GM19239 (cell line): ENCODE results near the gene HSPA1A.

Experiments used
- DNase-seq: peaks from one replicate; pipeline ENCODE4 v3.0.0; 2011; ENCODE audit warnings: low spot score; ENCODE audit not compliant: insufficient read length
- FAIRE-seq: peaks from 2 replicates; lab custom pipeline; 2011; peaks lifted over from hg19 to GRCh38; lab: Jason Lieb, UNC

Gene HSPA1A

DNA sequence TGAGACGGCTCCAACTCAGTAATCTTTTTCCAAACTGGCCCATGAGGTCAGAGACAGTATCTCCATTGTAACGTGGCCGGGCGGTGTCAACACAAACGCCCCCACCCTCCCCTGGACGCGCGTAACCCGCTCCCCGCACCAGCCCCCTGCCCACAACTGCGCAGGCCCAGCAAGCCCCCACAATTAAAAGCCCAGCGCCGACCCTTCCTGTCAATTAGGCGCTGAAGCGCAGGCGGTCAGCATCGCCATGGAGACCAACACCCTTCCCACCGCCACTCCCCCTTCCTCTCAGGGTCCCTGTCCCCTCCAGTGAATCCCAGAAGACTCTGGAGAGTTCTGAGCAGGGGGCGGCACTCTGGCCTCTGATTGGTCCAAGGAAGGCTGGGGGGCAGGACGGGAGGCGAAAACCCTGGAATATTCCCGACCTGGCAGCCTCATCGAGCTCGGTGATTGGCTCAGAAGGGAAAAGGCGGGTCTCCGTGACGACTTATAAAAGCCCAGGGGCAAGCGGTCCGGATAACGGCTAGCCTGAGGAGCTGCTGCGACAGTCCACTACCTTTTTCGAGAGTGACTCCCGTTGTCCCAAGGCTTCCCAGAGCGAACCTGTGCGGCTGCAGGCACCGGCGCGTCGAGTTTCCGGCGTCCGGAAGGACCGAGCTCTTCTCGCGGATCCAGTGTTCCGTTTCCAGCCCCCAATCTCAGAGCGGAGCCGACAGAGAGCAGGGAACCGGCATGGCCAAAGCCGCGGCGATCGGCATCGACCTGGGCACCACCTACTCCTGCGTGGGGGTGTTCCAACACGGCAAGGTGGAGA, at the start of gene HSPA1A, which contains the start of gene HSPA1L:
Gene HSPA1A, plus strand, starts transcription at position 519 of the 814 bp plus-strand sequence. Its CDS starts 214 bp downstream, at position 733.
Gene HSPA1L, minus strand, starts transcription at position 259 of the 814 bp plus-strand sequence. CDS start 3,311 bp downstream, outside the sequence.
- FAIRE-seq, result peak; percentile 55
- DNase-seq, result no peak

DNA sequence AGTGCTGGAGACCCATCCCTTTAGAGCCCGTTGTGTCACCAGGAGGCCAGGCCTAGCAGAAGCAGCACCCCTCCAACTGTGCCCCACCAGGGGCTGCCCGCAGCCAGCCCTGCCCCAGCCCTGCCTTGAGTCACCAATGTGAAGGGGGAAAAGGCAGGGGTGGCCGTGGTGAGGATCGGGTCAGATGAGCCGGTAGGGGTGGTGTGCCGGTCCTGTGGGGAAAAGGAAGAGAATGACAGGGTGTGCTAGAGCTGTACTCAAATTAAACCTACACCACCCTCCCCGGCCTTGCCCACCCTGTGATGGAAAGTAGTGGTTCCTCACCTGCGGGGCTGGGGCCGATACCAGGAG, 49.8 kb upstream of the HSPA1A start:
- FAIRE-seq, result no peak
- DNase-seq, result no peak

DNA sequence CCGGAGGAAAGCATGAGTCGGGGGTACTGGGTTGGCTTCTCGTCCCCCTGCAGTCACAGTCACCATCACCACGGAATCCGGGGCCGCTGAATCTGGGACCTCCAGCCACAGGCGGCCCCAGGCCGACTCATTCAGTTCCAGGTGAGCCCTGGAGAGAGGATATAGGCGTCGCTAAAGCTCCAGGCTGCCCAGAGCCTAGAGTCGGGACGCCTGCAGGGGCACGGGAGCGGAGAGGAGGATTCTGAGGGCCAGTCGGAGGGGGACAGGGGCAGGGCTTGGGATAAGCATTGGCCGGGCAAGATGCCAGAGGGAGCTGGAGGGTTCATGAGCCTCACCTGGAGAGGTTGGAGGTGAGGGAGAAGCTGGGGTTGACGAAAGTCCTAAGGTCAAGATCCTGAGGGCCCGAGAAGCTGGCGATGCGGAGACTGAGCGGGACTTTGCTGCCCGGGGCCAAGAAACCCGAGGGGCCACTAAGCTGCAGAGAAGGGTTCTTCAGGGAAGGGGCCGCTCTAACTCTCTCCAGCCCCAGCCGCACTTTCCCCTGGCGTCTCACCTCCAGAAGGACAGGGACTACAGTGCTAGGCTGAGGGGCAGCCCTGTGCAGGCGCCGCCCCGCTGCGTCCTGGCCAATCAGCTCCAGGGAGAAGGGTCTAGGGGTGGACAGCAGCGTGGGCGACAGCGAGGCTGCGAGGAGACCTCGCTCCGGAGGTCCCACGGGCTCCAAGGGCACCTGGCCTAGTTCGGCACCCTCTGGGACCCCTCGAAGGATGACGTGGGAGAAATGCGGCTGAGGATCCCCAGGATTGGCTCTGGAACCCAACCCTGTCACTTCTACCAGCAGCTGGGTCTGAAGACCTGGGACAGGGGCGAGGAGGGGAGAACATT, 49.2 kb upstream of the HSPA1A start:
- no peak for DNase-seq
- no peak for FAIRE-seq

DNA sequence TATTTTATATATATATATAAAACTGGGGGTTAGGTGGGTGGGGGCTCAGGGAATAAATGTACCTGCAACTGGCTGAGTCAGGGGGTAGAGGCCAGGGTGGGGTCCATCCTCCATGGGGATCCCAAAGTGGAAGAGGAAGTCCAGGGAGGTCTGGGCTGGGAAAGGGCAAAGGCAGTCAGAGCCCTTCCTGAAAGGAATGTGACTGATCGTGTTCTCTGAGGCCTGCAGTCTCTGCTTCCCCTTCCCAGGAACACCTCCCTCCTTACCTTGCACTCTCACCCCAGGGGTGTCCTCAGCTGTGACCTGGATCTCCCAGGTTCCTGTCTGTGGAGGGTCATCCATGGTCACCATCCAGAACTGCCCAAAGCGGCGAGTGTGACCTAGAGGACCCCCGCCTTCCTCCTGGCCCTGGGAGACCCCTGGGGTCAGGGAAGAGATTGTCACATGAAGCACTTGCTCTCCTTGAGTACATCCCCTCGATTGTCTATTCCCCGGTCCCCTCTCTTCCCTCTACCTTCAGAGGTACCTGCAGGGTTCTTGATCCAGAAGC, 48.2 kb upstream of the HSPA1A start:
- FAIRE-seq (no peak), DNase-seq (no peak)

DNA sequence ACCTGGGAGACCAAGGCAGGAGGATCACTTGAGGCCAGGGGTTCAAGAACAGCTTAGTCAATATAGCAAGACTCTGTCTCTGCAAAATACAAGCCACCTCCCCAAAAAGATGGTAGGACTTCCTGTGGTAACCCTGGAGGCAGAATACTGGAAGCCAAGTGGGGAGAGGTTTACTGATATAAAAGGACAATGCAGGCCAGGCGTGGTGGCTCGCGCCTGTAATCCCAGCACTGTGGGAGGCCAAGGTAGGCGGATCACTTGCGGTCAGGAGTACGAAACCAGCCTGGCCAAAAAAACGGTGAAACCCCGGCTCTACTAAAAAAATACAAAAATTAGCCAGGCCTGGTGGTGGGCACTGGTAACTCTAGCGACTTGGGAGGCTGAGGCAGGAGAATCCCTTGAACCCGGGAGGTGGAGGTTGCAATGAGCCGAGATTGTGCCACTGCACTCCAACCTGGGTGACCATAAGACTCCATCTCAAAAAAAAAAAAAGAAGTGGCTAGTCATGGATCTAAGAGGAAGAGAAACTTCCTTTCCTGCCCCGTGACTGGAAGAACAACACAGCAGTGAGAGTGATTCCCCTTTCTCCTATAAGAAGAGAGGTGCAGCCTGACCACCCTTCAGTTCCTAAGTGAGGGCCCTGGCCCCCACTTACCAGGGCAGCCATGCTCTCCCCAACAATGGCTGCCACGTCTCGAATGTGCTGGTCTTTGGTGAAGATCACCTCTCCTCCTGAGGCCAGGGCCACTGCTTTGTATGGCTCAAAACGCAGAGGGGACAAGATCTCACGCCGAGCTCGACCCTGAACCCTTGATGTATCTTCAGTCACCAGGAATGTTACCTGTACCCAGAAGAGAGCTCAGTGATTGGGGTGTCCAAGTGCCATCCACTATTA, 46.7 kb upstream of the HSPA1A start:
- no peak for DNase-seq
- no peak for FAIRE-seq

DNA sequence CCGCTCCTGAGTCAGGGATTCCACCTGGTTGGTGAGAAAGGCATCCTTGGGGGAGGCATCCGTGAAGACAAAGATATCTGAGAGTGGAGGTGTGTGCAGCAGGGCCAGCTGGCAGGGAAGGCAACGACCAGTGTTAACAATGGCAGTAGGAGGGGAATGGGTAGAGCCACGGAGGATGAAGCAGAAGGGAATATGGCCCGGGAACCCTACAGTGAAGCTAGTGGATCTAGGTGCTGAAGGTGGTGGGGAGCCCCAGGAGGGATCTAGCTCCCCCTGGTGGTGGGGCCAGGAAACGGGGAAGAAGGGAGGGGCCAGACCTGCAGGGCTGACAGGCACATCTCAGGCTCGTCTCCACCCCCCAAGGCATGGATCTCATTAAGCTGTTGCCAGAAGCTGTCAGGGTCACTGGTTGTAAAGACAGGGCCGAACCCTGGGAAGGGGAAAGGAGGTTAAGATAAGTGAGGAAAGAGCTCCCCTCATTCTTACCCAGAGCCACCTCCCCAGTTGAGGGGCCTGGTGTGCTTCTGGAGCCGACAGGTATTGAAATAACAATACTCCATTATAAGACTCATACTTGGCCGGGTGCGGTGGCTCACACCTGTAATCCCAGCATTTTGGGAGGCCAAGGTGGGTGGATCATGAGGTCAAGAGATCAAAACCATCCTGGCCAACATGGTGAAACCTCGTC, 45.5 kb upstream of the HSPA1A start:
- FAIRE-seq (peak; percentile 62), DNase-seq (peak; percentile 85)

DNA sequence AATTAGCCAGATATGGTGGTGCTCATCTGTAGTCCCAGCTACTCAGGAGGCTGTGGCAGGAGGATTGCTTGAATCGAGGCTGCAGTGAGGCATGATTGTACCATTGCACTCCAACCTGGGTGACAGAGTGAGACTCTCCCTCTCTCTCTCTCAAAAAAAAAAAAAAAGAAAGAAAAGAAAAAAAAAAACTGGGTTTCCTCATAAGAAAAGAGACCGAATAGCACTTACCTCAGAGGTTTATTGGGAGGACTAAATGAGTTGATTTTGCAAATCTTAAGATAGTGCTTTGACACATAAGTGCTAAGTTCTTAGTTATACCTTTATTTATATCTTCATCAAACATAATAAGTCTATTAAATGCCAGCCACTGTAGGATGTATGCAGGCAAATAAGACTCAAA, 44.5 kb upstream of the HSPA1A start:
- DNase-seq (no peak), FAIRE-seq (no peak)

DNA sequence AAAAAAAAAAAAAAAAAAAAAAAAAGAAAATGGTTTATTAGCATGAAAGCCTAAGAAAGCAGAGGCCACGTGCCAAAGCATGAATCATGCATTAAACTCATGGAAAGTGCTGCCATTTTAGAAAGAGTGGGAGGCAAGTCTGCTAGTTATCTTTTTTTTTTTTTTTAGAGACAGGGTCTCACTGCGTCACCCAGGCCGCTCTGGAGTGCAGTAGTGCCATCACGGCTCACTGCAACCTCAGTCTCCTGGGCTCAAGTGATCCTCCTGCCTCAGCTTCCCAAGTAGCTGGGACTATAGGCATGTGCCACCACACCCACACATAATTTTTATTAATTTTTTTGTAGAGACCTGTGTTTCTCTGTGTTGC, 43.4 kb upstream of the HSPA1A start:
- no peak for FAIRE-seq
- no peak for DNase-seq

DNA sequence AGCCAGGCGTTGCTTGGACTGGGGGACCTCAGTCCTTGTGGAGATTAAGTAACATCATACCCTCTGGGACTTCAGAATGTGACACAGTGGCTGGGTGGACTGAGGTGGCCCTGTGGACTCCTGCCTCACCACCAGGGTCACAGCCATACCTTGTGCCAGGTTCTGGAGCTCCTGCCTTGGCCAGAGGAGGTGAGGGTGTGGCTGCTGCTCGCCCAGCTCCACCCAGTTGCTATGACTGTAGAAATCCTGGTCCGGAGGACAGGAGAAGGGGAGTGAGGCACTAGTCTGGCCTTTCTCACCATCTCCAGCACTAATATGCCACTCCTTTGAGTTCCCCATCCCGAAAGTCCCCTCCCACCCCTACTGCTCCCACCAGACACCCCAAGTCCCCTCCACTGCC, 40.2 kb upstream of the HSPA1A start:
- FAIRE-seq (no peak), DNase-seq (no peak)

DNA sequence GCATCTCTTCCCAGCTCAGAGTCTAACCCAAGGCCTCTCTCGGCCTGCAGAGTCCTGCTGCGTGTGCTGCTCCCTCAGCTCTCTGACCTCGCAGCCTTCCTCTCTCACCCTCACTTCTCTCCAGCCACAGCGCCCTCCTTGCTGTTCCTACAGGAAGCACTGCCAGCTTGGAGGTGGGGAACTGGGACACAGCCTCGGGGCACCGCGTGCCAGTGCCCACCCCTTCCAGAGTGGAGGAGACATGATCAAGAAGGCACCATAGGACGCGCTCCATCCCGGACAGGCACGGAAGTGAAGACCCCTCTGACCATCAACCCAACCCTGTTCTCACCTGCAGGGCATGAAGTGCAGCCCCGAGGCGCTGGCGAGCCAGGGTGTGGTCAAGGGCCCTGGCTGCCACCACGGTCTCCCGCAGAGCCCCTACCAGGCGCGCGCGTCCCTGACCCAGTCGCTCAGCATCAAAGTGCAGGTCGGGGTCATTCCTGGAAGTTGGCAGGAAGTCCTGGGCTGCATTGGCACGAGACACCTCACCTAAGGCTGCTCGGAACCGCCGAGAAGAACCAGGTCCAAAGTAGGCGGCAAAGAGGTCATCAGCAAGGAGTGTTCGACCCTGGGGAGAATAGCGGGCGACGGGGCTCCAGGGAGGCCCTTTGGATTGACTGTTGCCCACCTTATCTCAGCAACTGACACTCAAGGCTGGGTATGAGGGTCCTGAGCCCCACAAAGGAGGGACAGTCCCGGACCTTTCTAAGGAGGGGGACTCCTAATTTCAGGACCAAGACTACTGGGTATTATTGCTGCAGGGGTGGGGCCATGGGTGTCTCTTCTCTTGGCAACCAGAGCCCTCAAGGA, 39.5 kb upstream of the HSPA1A start:
- FAIRE-seq, result no peak
- no peak for DNase-seq

DNA sequence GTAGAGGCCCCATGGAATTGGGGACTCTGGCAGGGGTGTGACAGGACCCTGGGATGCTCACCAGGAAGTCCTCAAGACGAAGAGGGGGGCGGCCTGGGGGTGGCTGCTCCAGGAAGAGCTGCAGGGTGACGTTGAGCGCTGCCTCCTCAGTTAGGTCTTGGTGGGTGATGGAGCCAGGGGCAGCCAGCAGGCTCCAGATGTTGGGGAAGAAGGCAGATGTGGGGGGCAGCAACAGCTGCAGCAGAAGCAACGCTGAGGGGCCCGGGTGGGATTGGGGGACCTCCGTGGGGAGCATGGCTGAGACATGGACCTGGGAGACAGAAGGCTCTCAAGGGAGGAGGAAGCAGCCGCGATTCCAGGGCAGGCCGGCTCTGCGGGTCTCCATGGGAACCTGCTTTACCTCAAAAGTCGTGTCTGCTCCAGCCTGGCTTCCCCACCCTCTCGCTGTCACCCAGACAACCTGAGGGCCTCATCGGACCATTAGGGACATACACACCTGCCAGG, 38.8 kb upstream of the HSPA1A start:
- DNase-seq (no peak), FAIRE-seq (no peak)

DNA sequence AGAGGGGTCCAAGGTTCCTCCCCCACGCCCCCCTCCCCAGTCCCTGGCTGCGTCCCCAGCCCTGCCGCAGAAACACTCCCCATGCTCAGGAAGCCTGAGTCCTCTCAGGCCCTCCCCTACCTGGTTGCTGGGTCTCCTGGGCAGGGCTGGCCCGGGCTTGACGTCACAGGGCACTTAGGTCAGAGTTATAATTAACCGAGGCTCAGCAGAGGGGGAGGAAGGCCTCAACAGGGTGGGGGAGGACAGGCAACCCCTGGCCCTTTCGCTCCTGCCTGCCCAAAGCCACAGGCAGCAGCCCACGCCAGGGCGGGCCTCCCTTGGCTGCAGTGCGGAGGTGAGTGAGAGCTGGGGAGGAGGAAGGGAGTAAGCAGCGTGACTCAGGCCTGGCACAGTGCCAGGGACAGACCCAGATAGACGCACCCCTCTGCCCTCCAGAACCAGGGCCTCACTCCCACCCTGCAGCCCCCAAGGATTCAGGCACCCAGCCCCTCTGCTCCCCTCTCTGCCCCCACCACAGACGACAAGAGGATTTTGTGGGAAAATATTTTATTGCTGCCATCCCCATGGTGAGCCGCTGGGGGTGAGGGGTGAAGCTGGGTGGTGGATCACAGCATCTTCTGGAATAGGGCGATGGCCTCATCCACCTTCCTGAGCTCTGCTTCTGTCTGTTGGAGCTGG, 38.2 kb upstream of the HSPA1A start, which contains the start of gene VWA7:
Gene VWA7, minus strand, starts transcription at position 340 of the 678 bp plus-strand sequence. CDS start 549 bp downstream, outside the sequence.
- peak; percentile 75 for DNase-seq

DNA sequence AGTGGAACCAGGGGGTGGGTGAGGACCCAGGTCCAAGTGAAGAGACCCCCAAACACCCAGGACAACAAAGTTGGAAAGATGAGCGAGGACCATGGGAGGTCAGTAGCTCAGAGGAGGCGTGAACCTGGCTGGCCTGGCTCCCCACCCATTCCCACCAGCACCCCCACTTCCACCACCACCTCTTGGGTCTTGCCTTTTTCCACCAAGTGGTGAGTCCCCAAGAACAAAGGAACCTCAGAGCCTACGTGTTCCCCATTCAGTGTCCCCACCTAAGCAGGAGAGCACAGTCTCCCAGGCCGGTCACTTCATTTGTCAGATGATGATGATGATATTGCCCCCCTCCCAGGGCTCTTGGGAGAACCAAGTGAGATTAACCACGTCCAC, 37.7 kb upstream of the HSPA1A start:
- DNase-seq (no peak), FAIRE-seq (no peak)

More for the DNA sequence above, 38.2 kb upstream of the HSPA1A start, which contains the start of gene VWA7:
- peak; percentile 39 for FAIRE-seq

DNA sequence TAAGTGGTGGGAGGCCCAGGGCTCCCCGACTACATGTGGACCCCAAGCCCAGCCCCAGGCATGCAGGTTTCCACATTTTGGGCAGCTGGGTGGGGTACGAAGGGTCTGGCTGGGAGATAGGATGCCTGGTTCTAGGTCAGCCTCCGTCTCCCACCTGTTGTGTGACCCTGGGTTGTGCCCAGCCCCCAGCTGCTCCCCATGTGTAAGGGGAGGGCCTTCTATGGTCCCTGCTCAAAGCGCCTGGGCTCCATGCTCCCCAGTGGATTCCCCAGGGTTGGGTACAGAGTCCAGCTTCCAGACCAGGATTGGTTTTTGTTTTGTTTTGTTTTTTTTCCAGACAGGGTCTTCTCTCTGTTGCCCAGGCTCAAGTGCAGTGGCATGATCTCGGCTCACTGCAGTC, 37.1 kb upstream of the HSPA1A start:
- no peak for FAIRE-seq
- no peak for DNase-seq

DNA sequence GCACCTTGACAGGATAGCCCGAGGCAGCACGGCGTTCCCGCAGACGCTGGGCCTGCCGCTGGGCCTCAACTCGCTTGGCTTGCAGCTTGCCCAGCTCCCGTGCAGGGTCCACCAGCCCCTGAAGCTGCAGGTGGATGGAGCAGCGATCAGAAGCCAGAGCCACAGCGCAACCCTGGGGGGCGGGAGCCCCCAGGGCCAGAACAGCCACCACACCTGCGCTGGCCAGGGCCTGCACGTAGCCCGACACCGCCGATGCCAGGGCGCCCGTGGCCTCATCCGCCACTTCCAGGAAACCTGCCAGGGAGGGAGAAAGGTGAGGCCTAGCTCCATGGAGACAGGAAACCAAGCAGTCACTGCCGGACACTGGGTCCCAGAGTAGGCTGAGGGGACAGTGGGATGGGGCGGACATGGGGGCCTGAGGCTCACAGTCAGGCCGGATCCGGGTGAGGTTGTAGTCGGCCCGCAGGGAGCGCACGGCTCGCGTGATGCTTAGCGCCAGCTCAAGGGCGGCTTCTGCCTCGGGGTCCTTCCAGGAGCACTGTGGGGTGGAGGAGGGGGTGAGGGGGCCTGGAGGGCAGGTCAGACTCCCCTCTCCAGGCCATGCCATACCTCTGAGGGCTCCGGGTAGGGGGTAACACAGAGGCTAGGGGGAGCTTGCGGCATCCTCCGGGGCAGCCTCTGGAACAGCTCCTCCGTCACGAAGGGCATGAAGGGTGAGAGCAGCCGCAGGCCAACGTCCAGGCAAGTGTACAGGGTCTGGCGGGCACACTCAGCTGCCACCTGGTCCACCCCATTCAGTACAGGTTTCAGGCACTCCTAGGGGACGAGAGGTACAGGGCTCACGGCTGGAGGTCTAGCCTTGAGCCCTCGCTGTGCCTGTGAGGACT, 36.1 kb upstream of the HSPA1A start:
- no peak for FAIRE-seq
- DNase-seq, result no peak

DNA sequence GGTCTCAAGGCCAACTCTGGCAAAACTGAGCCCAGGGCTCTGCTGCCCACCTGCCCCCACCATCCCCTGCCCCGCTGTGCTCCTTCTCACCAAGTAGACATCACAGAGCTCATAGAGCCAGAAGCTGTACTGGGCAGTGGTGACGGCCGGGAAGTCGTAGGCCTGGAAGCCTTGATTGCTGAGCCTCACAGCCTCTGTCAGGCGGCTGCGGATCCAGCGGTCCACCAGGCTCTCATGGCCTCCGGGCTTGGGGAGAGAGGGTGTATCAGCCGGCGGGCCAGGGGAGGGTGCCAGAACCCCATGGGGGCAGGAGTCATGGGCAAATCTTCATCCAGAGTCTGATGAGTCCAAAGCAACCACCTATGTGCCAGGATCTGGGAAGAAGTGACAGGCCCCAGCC, 35.4 kb upstream of the HSPA1A start:
- no peak for FAIRE-seq
- DNase-seq, result no peak
